NCI-H82 (cell line): ENCODE data around the gene DYSF.

Source experiments
- DNase-seq: peaks from one replicate; lab custom pipeline; 2025; lab: John Stamatoyannopoulos, UW

Gene DYSF

DNA sequence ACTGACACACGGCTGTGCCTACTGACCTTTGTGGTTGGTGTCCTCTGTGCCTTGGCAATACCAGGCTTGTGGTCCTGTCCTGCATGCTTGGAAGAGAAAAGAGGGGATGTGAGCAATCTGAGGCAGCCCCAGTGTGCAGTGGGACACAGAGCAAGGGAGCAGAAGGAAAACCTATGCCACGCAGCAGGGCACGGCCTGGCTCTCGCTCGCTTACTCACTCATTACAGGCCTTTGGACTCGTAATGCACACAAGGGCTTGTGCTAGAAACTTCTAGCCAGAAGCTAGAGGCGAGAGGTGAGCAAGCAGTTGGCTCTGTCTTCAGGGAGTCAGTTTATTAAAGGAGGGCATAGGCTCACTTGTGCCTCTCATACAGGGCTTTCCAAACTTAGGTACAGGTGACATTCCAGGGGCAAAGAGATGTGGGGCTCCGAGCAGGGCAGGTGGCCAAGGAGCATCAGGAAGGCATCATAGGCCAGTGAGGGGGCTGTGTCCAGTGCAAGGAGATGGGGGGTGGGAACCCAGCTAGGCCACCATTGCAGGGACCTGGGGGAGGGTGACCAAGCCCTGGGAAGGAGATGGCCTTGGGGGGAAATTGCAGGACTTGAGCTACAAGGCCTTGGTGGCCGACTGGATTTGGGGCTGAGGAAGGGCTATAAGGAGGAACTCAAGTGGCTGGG, 100.8 kb downstream of the DYSF start:
- DNase-seq = no peak

DNA sequence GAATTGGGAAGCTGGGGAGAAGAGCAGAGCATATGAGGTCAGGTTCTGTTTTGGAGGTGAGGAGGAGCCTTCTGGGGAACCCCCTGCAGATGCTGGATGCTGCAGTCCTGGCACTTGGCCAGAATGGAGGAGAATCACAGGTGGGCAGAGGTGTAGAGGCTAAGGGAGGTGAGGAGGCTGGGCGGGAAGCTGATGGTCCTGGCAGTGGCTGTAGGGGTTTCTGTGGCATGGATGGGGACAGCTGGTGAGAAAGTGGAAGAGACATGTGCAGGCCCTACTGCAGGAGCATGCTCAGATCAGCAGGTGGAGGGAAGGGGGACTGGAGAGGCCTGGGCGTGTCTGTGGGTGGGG, 101.3 kb downstream of the DYSF start:
- DNase-seq = no peak

DNA sequence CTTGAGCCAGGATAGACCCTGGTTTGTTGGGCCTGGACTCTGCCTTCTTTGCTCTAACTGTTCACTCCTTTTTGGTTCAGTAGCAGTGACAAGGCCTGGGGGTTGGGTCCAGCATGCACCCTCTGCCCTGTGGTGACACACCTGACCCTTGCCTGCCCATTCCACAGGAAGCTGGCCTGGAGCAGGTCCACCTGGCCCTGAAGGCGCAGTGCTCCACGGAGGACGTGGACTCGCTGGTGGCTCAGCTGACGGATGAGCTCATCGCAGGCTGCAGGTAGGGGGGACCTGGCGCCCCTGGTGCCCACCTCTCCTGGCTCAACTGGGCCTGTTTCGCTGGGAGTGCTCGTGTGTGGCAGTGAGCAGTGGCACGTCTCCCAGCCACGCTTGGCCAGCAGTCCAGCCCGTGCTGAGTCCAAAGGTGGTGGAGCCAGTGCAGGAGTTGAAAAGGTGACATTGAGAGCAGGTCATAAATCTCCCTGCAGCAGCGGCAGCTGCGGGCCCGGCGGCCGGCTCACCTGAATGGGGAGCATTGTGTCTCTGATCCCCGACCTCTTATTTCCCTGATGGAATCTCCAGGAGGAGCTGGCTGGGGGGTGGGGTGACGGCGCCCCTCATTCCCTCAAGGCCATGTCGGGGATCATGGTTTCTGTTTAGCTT, 102.6 kb downstream of the DYSF start:
- DNase-seq = no peak

DNA sequence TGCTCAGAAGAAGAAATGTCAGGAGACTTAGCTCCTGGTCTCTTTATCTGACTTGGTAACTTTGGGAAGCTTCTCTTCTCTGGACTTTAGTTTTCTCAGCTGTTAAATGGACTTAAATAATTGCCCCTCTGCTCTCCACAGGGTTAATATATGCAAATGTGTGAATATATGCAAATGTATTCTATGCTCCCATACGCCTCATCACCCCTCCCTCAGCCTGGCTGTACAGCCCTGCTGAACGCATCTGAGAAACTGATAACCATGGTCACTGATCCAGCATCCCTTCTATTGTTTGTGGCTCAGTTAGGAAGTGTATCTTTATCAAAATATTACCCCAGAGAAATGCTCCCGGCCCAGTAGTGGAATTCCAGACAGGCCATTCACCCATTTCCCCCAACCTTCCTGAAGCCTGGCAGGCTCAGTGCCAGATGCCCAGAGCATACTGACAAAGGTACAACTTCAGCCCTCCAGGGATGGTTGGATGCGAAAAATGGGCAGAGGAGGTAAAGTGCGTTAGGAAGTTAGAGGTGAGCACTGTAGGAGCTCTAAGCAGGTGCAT, 103.4 kb downstream of the DYSF start:
- no peak for DNase-seq

DNA sequence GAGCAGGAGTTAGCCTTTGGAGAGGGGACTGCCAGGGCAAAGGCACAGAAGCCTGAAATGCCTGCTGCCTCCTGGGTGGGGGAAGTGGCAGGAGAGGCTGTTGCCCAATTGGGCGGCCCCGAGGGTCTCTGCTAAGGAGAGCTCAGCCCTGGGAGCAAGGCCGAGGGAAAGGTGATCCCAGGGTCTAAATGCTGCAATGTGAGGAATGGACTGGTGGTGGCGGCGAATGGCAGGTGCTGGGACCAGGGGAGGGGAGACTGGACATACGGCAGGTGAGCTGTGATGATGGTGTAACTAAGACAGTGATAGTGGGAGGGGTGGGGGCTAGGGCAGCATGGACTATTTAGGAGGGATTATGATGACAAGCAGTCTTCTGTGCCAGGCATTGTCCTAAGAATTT, 104.0 kb downstream of the DYSF start:
- no peak for DNase-seq

DNA sequence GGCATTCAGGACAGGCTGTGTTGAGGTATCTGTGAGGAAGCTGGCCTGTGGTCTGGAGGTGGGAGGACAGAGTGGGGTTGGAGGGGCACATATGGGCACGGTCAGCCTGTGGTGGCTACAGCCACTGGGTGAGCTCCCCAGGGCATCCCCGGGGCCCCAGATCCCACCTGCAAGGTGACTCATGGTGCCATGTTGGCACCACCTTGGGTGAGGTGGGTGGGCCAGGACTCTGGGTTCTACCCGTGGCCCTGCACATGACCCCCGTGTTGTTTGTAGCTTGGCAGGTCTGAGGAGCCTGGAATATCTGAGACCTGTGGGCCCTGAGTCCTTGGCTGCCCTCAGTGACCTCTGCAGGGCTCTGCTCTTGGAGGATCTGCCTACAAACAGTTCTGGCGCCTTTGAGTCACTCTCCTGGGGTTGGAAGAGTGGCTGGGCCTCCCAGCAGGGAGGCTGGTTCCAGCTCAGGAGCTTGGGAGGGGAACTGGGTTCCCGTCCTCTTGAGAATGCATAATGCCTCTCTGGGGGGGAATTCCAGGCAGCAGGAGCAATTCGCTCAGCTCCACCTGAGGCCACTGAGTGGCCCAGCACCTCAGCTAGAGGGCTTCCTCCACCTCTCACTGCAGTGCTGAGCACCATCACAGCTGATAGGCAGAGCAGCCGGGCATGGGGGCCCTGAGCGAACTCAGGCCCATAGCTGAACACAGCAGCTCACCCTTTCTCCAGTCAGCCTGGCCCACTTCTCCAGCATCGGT, 105.1 kb downstream of the DYSF start:
- DNase-seq = no peak

DNA sequence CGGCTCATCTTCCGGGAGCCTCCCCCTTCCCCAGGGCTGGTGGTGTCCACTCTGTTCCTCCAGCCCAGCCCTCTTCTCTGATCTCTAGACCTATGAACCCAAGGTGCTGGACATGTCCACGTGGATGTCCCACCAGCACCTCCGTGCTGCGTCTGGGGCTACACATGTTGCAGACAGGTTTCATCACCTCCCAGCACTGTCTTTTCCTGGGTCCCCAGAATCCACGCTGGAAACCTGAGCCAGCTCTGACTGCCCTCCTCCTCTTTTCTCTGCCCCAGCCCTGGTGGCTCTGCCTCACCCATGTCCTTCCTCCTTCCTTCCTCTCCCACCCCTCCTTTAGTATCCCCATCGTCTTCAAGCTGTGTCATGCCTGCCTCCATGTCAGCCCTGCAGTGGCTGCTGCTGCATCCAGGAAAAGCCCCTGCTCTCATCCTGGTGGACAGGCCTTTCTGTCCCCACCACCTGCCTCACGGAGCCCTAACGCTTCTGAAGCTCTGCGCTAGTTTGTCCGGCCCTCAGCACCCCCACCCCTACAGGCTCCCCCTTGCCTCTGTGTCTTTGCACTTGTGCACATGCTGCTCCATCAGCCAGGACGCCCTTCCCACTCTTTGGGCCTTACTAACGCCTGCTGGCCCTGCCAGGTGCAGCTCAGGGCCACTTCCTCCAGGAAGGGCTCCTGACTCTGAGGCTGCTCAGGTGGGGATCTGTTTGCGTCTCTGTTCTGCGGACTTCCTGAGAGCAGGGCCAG, 105.9 kb downstream of the DYSF start:
- no peak for DNase-seq

DNA sequence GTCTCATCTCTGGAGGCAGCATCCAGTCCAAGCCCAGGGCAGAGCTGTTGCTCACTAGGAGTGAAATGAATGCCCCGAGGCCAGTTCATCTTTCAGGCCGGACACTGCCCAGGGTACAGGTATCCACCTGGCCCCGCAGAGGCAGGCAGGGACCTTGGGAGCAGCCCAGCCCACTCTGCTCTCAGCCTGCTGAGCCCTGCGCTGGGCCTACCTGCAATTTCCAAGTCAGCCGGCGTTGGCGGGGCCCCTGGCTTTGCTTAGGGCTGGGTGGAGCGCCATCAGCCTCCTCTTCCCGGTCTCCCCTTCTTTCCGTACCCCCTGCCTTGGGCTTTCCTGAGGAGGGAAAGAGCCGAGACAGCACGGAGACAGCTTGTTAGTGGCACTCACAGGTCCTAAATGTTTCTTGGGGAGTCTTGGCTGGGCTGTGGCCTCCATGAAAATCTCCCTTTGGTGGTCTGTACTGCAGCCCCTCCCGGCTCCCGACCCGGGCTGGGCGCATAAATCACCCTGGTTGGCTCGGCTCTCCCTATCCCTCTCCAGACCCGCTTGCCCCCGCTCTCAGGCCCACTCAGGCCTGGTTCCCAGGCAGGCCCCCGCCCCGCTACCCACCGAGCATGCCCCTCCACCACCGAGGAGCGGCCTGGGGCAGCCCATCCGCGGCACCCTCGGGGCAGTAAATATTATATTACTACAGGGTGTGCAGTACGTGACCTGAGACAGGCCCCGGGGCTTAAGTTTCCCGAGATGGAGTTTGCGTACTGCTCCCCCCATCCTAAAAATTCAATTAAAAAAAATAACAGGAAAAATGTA, 106.7 kb downstream of the DYSF start:
- no peak for DNase-seq

DNA sequence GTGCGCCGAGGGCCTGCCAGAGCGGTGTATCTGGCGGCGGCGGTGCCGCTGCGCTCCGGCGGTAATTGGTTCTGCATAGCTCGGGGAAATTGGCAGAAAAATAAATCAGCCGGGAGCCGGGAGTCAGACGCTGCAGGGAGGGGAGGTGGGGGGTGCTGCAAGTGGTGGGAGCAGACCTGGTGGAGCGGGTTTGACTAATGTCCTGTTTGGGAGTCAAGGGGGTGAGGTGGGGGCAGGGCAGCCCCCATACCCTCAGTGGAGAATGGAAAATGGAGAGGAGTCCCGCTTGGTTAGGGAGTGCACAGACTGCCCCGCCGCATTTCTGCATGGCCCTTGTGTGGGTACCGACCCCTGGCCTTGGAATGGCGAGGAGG, 107.3 kb downstream of the DYSF start:
- DNase-seq = no peak

DNA sequence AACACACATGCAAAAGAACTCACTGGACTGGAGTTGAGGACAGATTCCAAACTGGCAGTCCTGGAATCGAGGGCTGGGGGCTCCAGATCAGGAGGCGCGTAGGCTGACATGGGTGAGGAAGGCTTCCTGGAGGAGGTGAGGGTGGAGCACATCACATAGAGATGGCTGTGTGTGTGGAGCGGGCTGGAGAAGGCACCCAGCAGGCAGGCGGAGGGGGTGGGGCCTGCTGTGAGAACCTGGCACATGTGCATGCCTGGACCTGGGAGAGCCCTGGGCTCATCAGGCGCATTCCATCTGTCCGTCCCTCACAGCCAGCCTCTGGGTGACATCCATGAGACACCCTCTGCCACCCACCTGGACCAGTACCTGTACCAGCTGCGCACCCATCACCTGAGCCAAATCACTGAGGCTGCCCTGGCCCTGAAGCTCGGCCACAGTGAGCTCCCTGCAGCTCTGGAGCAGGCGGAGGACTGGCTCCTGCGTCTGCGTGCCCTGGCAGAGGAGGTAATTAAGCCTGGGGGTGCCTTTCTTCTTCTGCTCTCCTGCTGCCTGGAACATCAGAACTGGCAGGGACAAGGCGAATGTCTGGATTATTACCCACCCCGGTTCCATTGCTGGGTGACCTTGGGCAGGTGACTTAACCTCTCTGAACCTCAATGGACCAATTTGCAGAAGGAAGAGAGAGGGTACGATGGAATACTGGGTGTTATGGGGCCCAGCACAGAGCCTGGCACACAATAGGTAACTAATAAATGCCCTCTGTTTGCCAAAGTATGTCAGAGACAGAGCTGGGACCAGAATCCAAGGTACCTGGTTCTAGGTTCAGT, 108.3 kb downstream of the DYSF start:
- DNase-seq = no peak

DNA sequence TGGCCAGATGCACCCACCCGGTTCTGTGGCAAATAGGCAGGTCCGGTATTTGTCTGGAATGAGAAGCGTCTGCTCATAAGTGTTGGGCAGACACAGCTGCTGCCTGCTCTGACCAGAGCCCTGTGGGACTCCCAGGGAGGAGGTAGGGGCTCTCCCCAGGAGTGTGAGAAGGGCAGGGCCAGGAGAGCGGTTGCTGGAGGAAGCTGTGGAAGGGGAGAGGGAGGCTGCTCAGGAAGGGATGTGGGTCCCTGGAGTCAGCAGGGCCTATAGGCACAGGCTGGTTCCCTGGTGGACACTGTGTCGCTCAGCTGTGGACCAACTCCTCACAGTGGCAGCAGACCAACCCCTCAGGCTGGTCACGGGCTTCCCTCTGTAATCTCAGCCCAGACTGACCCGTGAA, 109.2 kb downstream of the DYSF start:
- no peak for DNase-seq

DNA sequence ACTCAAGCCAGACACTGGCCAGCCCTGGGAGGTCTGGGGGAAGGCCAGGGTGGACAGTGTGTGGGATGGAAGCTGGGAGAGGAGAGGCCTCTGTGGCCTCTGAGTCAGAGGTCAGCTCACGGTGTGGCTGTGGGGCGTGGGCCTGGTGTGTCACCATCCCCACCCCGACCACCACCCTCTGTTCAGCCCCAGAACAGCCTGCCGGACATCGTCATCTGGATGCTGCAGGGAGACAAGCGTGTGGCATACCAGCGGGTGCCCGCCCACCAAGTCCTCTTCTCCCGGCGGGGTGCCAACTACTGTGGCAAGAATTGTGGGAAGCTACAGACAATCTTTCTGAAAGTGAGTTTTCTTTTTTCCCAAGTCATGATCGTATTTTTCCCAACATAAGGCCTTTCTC, 110.5 kb downstream of the DYSF start:
- DNase-seq = no peak

DNA sequence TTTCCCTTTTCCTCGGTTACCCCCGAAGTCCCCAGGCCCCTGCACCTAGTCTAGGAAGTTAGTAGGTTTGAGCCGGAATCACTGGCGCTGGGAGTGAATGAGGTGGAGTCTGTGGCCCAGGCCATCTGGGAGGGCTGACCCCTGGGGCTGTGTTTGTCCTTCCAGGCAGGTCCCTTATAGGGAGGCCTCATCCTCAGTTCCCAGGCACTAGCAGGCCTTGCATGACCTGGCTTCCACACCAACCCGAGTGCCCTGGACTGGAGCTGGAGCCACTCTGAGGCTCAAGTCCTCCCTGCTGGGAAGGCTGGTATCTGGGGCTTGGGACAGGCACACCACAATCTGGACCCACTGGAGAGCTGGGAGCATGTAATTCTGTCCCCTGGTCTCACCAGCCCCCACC, 111.0 kb downstream of the DYSF start:
- DNase-seq = no peak

DNA sequence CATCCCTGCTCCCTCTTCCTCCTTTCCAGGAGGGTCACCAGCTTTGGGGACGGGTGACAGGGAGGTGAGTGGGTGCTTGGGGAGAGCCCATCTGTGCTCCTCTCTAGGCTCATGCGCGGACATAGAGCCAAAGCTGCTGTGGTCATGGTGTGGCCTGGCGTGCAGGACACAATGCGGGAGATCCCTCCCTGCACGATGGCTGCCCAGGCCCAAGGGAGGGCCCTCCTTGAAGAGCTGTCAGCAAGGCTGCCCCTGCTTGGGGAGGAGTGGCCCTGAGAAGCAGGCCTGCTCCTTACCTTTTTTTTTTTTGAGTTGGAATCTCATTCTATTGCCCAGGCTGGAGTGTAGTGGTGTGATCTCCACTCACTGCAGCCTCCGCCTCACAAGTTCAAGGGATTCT, 111.4 kb downstream of the DYSF start:
- no peak for DNase-seq

DNA sequence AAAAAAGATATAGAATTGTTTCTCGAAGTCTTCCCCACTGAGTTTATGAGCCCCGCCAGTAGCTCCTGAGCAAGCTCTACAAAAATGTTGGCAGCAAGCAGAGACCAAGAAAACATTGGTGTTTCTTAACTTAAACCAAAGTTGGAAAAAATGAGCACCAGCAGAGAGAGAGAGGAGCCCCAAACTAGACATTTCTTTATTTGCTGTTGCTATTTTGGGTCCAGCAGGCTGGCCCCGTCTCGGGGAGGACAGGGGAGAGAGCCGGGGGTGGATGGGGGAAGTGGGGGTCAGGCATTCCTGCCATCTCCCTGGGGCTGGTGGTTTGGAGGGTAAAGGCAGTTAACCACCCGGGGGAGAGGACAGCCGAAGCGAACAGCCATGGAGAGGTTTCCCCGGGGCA, 113.0 kb downstream of the DYSF start:
- no peak for DNase-seq

DNA sequence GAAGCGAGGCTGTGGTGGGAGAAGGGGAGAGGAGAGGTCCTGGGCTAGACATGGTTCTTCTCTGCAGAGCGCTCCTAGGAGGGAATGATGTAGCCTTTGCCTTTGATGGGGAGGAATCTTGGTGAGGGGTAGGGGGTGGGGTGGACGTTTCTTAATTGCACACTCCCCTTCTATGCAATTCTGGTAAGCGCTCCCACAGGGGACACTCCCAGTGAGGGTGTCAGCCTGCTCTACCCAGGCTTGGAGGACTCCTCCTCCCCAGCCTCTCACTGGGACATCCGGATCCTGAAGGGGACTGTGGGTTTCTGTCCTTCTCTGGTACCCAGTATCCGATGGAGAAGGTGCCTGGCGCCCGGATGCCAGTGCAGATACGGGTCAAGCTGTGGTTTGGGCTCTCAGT, 114.3 kb downstream of the DYSF start:
- DNase-seq = no peak

DNA sequence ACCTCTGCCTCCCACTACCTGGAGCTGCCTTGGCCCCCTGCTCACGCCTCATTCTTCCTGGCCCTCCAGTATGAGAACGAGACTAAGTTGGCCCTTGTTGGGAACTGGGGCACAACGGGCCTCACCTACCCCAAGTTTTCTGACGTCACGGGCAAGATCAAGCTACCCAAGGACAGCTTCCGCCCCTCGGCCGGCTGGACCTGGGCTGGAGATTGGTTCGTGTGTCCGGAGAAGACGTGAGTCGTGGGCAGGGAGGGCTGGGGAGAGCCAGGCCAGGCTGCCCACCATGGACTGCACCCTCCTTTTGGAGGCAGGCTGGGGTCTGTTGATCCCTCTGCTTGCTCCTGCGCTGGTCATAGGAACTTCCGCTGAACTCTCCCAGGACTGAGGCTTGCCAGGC, 114.7 kb downstream of the DYSF start:
- no peak for DNase-seq

DNA sequence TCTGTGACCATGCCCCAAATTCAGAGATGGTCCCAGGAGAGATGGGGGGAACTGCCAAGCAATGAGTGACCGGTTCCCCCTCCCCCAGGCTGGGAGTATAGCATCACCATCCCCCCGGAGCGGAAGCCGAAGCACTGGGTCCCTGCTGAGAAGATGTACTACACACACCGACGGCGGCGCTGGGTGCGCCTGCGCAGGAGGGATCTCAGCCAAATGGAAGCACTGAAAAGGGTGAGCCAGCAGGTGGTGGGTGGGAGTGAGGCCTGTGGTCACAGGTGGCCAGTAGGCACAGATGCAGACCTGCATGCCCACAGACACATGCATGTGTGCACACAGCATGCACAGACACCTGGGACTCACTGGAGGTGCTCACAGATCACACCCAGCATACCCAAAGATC, 117.2 kb downstream of the DYSF start:
- no peak for DNase-seq

DNA sequence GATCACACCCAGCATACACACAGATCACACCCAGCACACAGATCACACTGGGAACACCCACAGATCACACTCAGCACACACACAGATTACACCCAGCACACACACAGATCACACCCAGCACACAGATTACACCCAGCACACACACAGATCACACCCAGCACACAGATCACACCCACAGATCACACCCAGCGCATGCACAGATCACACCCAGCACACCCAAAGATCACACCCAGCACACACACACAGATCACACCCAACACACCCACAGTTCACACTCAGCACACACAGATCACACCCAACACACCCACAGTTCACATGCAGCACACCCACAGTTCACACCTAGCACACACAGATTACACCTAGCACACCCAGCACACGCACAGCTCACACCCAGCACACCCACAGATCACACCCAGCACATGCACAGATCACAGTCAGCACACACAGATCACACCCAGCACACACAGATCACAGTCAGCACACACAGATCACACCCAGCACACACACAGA, 117.6 kb downstream of the DYSF start:
- no peak for DNase-seq

DNA sequence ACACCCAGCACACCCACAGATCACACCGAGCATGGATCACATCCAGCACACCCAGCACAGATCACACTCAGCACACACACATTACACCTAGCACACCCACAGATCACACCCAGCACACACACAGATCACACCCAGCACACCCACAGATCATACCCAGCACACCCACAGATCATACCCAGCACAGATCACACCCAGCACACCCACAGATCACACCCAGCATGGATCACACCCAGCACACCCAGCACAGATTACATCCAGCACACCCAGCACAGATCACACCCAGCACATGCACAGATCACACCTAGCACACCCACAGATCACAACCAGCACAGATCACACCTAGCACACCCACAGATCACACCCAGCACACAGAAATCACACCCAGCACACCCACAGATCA, 118.6 kb downstream of the DYSF start:
- DNase-seq = no peak

DNA sequence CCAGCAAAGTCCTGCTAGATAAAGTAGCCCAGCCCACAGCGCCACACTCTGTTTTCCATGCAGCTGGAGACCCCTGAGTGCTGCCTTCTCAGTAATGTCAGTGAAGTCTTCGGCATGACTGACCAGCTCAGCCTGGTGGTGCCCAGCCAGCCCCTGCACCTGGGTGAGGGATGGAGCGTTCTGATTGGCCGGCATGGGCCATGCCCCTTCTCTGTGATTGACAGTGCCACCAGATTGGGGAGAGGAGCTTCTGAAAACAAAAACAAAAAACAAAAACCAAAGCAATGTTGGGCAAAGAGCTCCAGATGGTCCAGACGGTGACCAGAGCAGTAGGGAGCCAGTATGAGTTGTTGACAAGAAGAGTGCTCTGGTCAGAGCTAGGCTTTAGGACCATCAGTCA, 122.6 kb downstream of the DYSF start:
- no peak for DNase-seq
